HepG2 (cell line): ENCODE results near the gene SMLR1. TPM values are rescaled to one million over a fixed set of nuclear protein-coding genes. Genes with fewer than 3 reads are reported as not detected.

Experiments
- CCAR2 ChIP-seq: fragments of 200-400 bp; formaldehyde crosslinking; optimal IDR thresholded peaks from 2 replicates; pipeline ENCODE3; 2018; ENCODE audit warnings: low read depth, mild to moderate bottlenecking, low read length, moderate library complexity
- CCDC6 ChIP-seq: sonication (generic); formaldehyde crosslinking; IDR thresholded peaks from 2 replicates; pipeline ENCODE4 v1.8.1; 2022; ENCODE audit warnings: mild to moderate bottlenecking, missing genetic modification reagents, moderate library complexity
- ETS1 ChIP-seq: sonication (generic); formaldehyde crosslinking; IDR thresholded peaks from 2 replicates; pipeline ENCODE4 v1.4.0; 2020; ENCODE audit warnings: missing genetic modification reagents
- GLMP ChIP-seq: sonication (generic); formaldehyde crosslinking; IDR thresholded peaks from 2 replicates; pipeline ENCODE4 v1.9.0; 2021; ENCODE audit warnings: missing genetic modification reagents, mild to moderate bottlenecking, borderline replicate concordance
- HCFC1 ChIP-seq: fragments of 150-350 bp; IDR thresholded peaks from 2 replicates; pipeline ENCODE4 v1.6.1; 2014; ENCODE audit warnings: low read depth, low read length
- HNF1A ChIP-seq, 2 experiments: sonication (generic) in 1 of 2; formaldehyde crosslinking in 1 of 2; IDR thresholded peaks; 2 replicates each; pipeline versions ENCODE4 v1.4.0 to v1.6.1; 2016 to 2020; ENCODE audit warnings: borderline replicate concordance in 1 of 2, low read depth in 1 of 2, mild to moderate bottlenecking in 1 of 2, missing genetic modification reagents in 1 of 2
- IRF9 ChIP-seq: sonication (generic); formaldehyde crosslinking; IDR thresholded peaks from 2 replicates; pipeline ENCODE4 v1.8.0; 2022; ENCODE audit warnings: missing genetic modification reagents, mild to moderate bottlenecking, borderline replicate concordance
- MIXL1 ChIP-seq: IDR thresholded peaks from 2 replicates; pipeline ENCODE4 v1.6.1; 2016
- PCBP1 ChIP-seq: fragments of 200-400 bp; formaldehyde crosslinking; IDR thresholded peaks from 2 replicates; pipeline ENCODE4 v1.6.1; 2017; ENCODE audit warnings: mild to moderate bottlenecking, low read depth, low read length, borderline replicate concordance
- REL ChIP-seq: sonication (generic); formaldehyde crosslinking; conservative IDR thresholded peaks from 2 replicates; pipeline ENCODE4 v1.8.0; 2022; ENCODE audit warnings: mild to moderate bottlenecking, missing genetic modification reagents, moderate library complexity
- ZBTB42 ChIP-seq: sonication (generic); formaldehyde crosslinking; IDR thresholded peaks from 2 replicates; pipeline ENCODE4 v1.5.0; 2020; ENCODE audit warnings: mild to moderate bottlenecking, missing genetic modification reagents
- ZNF276 ChIP-seq: sonication (generic); formaldehyde crosslinking; IDR thresholded peaks from 2 replicates; pipeline ENCODE4 v1.4.0; 2020; ENCODE audit warnings: mild to moderate bottlenecking, low read depth, missing genetic modification reagents
- ZNF557 ChIP-seq: sonication (generic); formaldehyde crosslinking; IDR thresholded peaks from 2 replicates; pipeline ENCODE4 v1.4.0; 2020; ENCODE audit warnings: missing genetic modification reagents
- ZNF644 ChIP-seq: IDR thresholded peaks from 2 replicates; pipeline ENCODE4 v1.6.1; 2016; ENCODE audit warnings: low read depth
- ZNF691 ChIP-seq: sonication (generic); formaldehyde crosslinking; IDR thresholded peaks from 2 replicates; pipeline ENCODE4 v1.4.0; 2020; ENCODE audit warnings: missing genetic modification reagents, low read depth, mild to moderate bottlenecking, borderline replicate concordance
- ZNF782 ChIP-seq: sonication (generic); formaldehyde crosslinking; IDR thresholded peaks from 2 replicates; pipeline ENCODE4 v1.4.0; 2020; ENCODE audit warnings: missing genetic modification reagents, mild to moderate bottlenecking, borderline replicate concordance
- polyA plus RNA-seq, 8 experiments: library from polyadenylated mRNA; depleted of rRNA in 3 of 8; stranded (reverse) in 7 of 8; unstranded in 1 of 8; fragments of >200 nt; fragmentation: Illumina TruSeq in 4 of 8; extraction: Trizol in 4 of 8; gene quantifications; 2 replicates each; pipeline versions ENCODE4 v1.2.1 to v1.2.3, GENCODE V29; 2011 to 2016; ENCODE audit warnings: low read depth in 4 of 8, missing spikeins in 1 of 8, mixed read lengths in 1 of 8; ENCODE audit not compliant: insufficient read depth in 1 of 8
- total RNA-seq, 5 experiments: library from RNA; depleted of rRNA; stranded (reverse); fragments of >200 nt; fragmentation: Illumina TruSeq; extraction: Trizol; gene quantifications; 2 replicates each; pipeline ENCODE4 v1.2.3, GENCODE V29; 2016; ENCODE audit warnings: low read depth in 1 of 5

The SMLR1 gene
- total and polyA plus RNA-seq, 2 of the 13 experiments (the other 11 are each of a cell fraction or from before 2014, with no cell fraction given) = 41.8 to 104 TPM

GRCh38 chr6:130834482-130835251 is 7.5 kb downstream of the SMLR1 start (continued):
- no peak for TF ChIP-seq ZNF276
- no peak for TF ChIP-seq PCBP1
- no peak for TF ChIP-seq CCDC6
- peak; percentile 61 for TF ChIP-seq HNF1A (IDR thresholded peaks at IDR 0.05; ENCODE audit: low read depth)
- peak; percentile 74; the same call in 1 of the 2 replicates for TF ChIP-seq HNF1A (CRISPR knock-in tag; IDR thresholded peaks at IDR 0.05; ENCODE audit: borderline replicate concordance)
- TF ChIP-seq IRF9 (CRISPR knock-in tag) = no peak
- TF ChIP-seq ZBTB42 (CRISPR knock-in tag) = no peak
- no peak for TF ChIP-seq REL (CRISPR knock-in tag)
- no peak for TF ChIP-seq GLMP (CRISPR knock-in tag)
- TF ChIP-seq ZNF557 = no peak
- no peak for TF ChIP-seq ZNF782 (CRISPR knock-in tag)
- TF ChIP-seq ETS1 (CRISPR knock-in tag) = no peak
- peak; percentile 40; the same call in 1 of the 2 replicates for TF ChIP-seq MIXL1 (CRISPR knock-in tag)
- no peak for TF ChIP-seq ZNF691 (CRISPR knock-in tag)
- TF ChIP-seq CCAR2 = no peak
- TF ChIP-seq ZNF644 (CRISPR knock-in tag) = peak; percentile 96
- TF ChIP-seq HCFC1 = no peak
